ENCODE measurements around the gene UVRAG. TPM values are rescaled to one million over a fixed set of nuclear protein-coding genes. Genes with fewer than 3 reads are reported as not detected.

Gene UVRAG
- total and polyA plus RNA-seq, 7 donors, result 6.2 to 16.8 (median 13.6) TPM

- no peaks in the 10 kb centered on the region for H3K27me3 ChIP-seq (ENCODE audit: insufficient read depth in 3 of 3, low read length in 2 of 3)
- no peaks in the 10 kb centered on the region for H3K36me3 ChIP-seq (ENCODE audit: insufficient read depth in 1 of 2, low read depth in 1 of 2)
- H3K4me1 ChIP-seq, result no peaks in the 10 kb centered on the region
- TF ChIP-seq CTCF (IDR thresholded peaks at IDR 0.05), result no peak
- H3K27ac ChIP-seq, result no peak overlapping the region
- ATAC-seq (no peak), DNase-seq (no peak)
- H3K9me3 ChIP-seq, result no peaks in the 10 kb centered on the region
- WGBS, 3 donors, result 90 to 95% (median 95%) methylated on average over 7 of the region's 7 CpGs
- intact Hi-C loops (cut with DNase I), result no loop called here
- no peak overlapping the region for H3K4me3 ChIP-seq
Measured at GRCh38 chr11:76044750-76045320, 229.8 kb downstream of the UVRAG start.

- intact Hi-C loops (cut with DNase I), result no loop called here
Measured at GRCh38 chr11:76047231-76047630, 232.2 kb downstream of the UVRAG start.

GRCh38 chr11:76047766-76048165 lies 232.8 kb downstream of the UVRAG start:
- H3K9me3 ChIP-seq, result no peaks in the 10 kb centered on the region
- H3K4me1 ChIP-seq, result peaks cover 4% of the 10 kb centered on the region
- TF ChIP-seq CTCF (IDR thresholded peaks at IDR 0.05), result no peak
- no peak overlapping the region for H3K4me3 ChIP-seq
- intact Hi-C loops (cut with DNase I), result no loop called here
- H3K27ac ChIP-seq, result no peak overlapping the region
- DNase-seq, result no peak
- H3K27me3 ChIP-seq (ENCODE audit: insufficient read depth in 3 of 3, low read length in 2 of 3), result no peaks in the 10 kb centered on the region
- no peak for ATAC-seq
- no peaks in the 10 kb centered on the region for H3K36me3 ChIP-seq (ENCODE audit: insufficient read depth in 1 of 2, low read depth in 1 of 2)

More at GRCh38 chr11:76047231-76047630, 232.2 kb downstream of the UVRAG start:
- H3K27ac ChIP-seq, result no peak overlapping the region
- peaks cover 4% of the 10 kb centered on the region for H3K4me1 ChIP-seq
- TF ChIP-seq CTCF (IDR thresholded peaks at IDR 0.05), result no peak
- DNase-seq (no peak), ATAC-seq (no peak)
- no peaks in the 10 kb centered on the region for H3K27me3 ChIP-seq (ENCODE audit: insufficient read depth in 3 of 3, low read length in 2 of 3)
- no peak overlapping the region for H3K4me3 ChIP-seq
- WGBS, 3 donors, result 78 to 92% (median 89%) methylated on average over 1 of the region's 1 CpG
- H3K36me3 ChIP-seq (ENCODE audit: insufficient read depth in 1 of 2, low read depth in 1 of 2), result no peaks in the 10 kb centered on the region
- no peaks in the 10 kb centered on the region for H3K9me3 ChIP-seq

- ATAC-seq (no peak), DNase-seq (no peak)
- 97 to 98% (median 97%) methylated on average over 5 of the region's 5 CpGs for WGBS, 3 donors
- Histone ChIP-seq H3K4me3 (no peak overlapping the region), H3K36me3 (ENCODE audit: insufficient read depth in 1 of 2, low read depth in 1 of 2) (no peaks in the 10 kb centered on the region), H3K4me1 (peaks cover 4% of the 10 kb centered on the region), H3K27me3 (ENCODE audit: insufficient read depth in 3 of 3, low read length in 2 of 3) (no peaks in the 10 kb centered on the region), H3K27ac (no peak overlapping the region), H3K9me3 (no peaks in the 10 kb centered on the region)
- TF ChIP-seq CTCF (IDR thresholded peaks at IDR 0.05), result no peak
- intact Hi-C loops (cut with DNase I), result no loop called here
Measured at GRCh38 chr11:76048763-76049162, 233.8 kb downstream of the UVRAG start.

GRCh38 chr11:76049511-76049910 lies 234.5 kb downstream of the UVRAG start:
- H3K27ac ChIP-seq, result no peak overlapping the region
- WGBS, 3 donors, result 91 to 93% (median 92%) methylated on average over 3 of the region's 3 CpGs
- DNase-seq (no peak), ATAC-seq (no peak)
- no peaks in the 10 kb centered on the region for H3K27me3 ChIP-seq (ENCODE audit: insufficient read depth in 3 of 3, low read length in 2 of 3)
- H3K9me3 ChIP-seq, result no peaks in the 10 kb centered on the region
- TF ChIP-seq CTCF (IDR thresholded peaks at IDR 0.05), result no peak
- no peaks in the 10 kb centered on the region for H3K36me3 ChIP-seq (ENCODE audit: insufficient read depth in 1 of 2, low read depth in 1 of 2)
- H3K4me1 ChIP-seq, result peaks cover 4% of the 10 kb centered on the region
- intact Hi-C loops (cut with DNase I), result no loop called here
- H3K4me3 ChIP-seq, result no peak overlapping the region
